Subcutaneous adipose tissue (tissue), 4 donors: ENCODE results near the gene RET. TPM values are rescaled to one million over a fixed set of nuclear protein-coding genes. Genes with fewer than 3 reads are reported as not detected.

Source experiments
- CTCF ChIP-seq: fragments of 450-650 bp; IDR thresholded peaks from one replicate; pipeline ENCODE4 v1.5.1; 2016; ENCODE audit warnings: low read depth, mild to moderate bottlenecking, control low read depth, antibody characterized with exemption, moderate library complexity
- total RNA-seq, 4 donors: library from RNA; depleted of rRNA; stranded (reverse); fragments of >200 nt; gene quantifications; one replicate each; pipeline ENCODE4 v1.1.0, GENCODE V29; 2016

RET gene
- total RNA-seq, 4 donors from 2014 or later = 0.19 to 1.9 (median 0.49) TPM

DNA sequence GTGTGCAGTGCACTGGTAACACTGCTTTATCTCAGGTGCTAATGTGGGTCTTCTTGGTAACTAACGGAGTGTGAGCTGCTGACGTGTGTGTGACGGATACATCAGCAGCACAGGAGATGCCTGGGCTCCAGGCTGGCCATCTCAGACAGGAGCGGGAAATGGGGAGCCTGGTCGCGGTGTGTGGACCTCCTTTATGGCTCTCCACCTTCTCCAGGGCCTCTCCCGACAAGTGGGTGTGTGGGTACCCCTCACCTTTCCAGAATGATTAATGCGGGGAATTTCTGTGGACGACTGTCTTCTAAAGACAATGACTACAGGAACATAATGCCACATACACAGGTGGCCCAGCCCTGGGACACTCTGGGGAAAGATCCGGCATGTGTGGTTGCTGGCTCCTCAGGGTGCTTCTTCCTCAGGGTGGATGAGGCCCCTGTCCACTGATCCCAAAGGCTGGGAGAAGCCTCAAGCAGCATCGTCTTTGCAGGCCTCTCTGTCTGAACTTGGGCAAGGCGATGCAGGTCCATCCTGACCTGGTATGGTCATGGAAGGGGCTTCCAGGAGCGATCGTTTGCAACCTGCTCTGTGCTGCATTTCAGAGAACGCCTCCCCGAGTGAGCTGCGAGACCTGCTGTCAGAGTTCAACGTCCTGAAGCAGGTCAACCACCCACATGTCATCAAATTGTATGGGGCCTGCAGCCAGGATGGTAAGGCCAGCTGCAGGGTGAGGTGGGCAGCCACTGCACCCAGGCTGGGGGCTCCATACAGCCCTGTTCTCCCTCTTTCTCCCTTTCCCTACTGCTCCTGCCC is 41.1 kb downstream of the RET start:
- TF ChIP-seq CTCF = no peak

GRCh38 chr10:43118631-43119415 is 42.0 kb downstream of the RET start:
- no peak for TF ChIP-seq CTCF

DNA sequence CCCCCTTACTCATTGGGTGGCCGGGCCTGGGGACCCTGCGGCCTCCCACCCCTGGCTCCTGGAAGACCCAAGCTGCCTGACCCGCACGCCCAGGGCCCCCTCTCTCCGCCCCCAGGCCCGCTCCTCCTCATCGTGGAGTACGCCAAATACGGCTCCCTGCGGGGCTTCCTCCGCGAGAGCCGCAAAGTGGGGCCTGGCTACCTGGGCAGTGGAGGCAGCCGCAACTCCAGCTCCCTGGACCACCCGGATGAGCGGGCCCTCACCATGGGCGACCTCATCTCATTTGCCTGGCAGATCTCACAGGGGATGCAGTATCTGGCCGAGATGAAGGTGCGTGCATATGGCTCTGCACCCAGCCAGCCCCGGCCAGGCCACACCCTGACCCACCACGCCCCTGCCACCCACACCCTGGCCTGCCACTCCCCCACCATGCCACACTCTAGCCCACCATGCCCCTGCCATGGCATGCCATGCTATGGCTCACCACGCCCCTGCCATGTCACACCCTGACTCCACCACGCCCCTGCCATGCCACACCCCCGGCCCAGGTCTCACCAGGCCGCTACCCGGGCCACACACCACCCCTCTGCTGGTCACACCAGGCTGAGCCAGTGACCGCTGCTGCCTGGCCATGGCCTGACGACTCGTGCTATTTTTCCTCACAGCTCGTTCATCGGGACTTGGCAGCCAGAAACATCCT is 42.7 kb downstream of the RET start:
- no peak for TF ChIP-seq CTCF

DNA sequence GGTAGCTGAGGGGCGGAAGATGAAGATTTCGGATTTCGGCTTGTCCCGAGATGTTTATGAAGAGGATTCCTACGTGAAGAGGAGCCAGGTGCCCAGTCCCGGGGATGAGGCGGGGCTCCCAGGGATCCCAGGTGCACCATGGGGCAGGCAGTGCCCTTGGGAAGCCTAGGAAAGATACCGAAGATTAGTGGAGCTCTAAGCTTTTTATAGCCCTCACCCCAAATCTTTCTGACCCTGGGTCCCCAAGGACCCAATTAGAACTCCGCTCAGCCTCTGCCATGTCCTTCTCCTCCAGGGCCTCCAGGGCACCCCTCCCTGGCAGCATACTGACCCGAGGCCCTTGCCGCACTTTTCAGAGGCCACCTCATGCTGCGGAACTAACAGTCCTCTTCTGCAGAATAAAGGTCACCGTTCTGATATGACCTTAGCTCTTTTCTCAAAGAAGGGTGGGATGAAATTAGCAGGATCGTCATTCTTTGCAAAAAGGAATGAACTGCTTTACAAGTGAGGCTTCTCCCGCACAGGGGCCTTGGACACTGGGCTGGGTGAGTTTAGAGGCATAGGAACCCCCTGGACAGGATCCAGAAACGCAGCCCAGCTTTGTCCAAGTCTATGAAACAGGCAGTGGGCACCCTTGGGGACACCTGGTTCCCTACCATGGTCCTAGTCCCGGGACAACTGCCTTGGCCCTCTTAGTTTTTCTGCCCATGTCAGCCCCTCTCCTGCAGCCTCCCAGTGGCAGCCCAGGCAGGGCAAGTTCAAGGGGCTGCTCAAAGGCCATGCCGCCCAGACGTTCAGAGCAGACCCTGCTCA is 43.5 kb downstream of the RET start:
- no peak for TF ChIP-seq CTCF

- no peak for TF ChIP-seq CTCF
Measured at GRCh38 chr10:43120929-43121314, 44.1 kb downstream of the RET start.

DNA sequence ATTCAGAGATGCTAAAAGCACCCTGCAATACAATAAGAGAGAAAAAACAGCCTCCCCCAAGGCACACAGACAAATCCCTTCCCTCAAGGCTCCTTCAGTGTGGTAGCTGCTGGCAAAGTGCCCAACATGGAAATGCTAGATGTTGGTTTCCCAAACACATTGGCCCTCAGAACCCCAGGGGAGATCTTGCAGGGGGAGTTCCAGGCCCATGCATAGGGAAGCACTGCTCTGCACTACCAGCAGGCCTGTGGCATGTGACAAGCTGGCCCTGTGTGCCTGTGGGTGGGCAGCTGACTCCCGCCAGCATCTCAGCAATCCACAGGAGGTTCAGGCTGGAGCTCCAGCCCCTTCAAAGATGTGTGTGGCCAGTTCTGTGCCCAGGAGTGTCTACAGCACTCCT is 44.6 kb downstream of the RET start:
- TF ChIP-seq CTCF = no peak
